ENCODE results near the gene ANO6. TPM values are rescaled to one million over a fixed set of nuclear protein-coding genes. Genes with fewer than 3 reads are reported as not detected.
"Not testable (repeated sequence)": the region's sequence is repeated elsewhere in the genome, so short reads cannot be mapped to it uniquely, and the experiment has no call there.

The ANO6 gene
- total and polyA plus RNA-seq, 12 donors: 8.9 to 52.2 (median 40.9) TPM

DNA sequence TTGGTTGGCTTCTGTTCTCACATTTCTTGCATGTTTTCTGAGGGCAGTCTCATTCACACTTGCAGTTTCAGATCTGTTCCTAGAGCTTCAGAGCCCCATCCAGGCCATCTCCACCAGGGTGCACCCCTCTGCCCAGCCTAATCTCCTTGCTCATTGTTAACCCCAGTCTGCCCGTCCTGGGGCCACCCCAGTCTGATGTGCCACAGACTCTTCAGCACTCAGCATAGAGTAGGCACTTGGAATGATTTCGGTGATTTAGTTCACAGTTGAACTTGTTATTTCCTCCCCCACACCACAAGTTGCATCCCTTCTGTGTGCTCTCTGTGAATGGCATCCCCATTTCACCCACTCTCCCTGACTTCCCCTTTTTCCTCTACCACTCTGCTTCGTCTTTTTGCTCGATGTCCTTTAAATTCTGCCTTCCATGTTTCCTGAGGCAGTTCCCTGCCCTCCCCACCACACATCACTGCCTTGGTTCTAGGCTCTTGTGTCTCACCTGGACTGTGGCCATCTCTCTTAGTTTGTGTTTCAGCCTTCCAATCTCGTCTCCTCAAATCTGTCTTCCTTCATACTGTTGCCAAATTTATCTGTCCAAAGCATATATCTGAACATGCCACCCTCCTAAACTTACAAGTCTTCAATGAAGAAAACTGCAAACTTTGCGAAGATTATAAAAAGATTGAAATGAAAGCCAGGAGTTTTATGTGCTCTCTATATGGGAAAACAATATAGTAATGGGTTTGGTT lies 41.5 kb downstream of the ANO6 start:
- Histone ChIP-seq H3K4me1 (peaks cover 0 to 63% (median 45%) of the 10 kb centered on the region in 9 donors), H3K36me3 (no peaks in the 10 kb centered on the region), H3K27ac (no peak overlapping the region), H3K4me3 (no peak overlapping the region), H3K9me3 (no peaks in the 10 kb centered on the region), H3K27me3 (no peaks in the 10 kb centered on the region)
- ATAC-seq: peak in 4 of 8 donors; percentile 22 to 37 (median 34)
- 70 to 78% methylated on average over 6 of the region's 6 CpGs for WGBS, 2 donors
- intact Hi-C loops (cut with DNase I): loop anchor here in 1 of 10 donors (5.0 kb wide), 1 partner anchor 40 kb away; the partner anchor contains the start of gene ANO6
- no peak for TF ChIP-seq CTCF (IDR thresholded peaks at IDR 0.05)
- DNase-seq: no peak

DNA sequence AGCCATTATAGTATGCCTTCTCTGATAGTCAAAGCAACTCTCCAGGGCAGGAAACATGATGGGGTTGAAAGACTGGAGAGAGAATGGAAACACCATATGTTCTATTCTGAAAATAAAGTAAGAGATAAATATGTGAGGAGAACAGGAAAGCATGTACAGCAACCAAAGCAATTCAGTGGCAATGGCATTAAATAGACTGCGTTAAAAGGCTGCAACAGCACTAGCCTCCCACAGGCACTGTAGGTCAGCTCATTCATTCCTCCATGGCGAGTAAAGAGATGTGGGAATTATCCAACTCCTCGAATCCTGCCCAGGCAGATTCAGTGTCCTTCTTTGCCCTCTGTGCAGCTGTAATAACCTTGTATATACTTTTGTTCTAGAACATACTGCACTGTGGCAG lies 43.8 kb downstream of the ANO6 start:
- WGBS, 2 donors: 31 to 47% methylated on average over 3 of the region's 3 CpGs
- Histone ChIP-seq H3K4me3 (no peak overlapping the region), H3K9me3 (no peaks in the 10 kb centered on the region), H3K4me1 (peaks cover 0 to 73% (median 55%) of the 10 kb centered on the region in 9 donors), H3K27ac (peak overlapping the region in 4 of 10 donors; percentile 11 to 51 (median 40)), H3K36me3 (no peaks in the 10 kb centered on the region), H3K27me3 (no peaks in the 10 kb centered on the region)
- intact Hi-C loops (cut with DNase I): loop anchor here in 2 of 10 donors (5.0 kb wide), 1 partner anchor 42 kb away; the partner anchor contains the start of gene ANO6 (in 2 of the 2)
- no peak for TF ChIP-seq CTCF (IDR thresholded peaks at IDR 0.05)
- DNase-seq (no peak), ATAC-seq (peak in 5 of 8 donors; percentile 14 to 40 (median 16))

GRCh38 chr12:45260104-45260815 lies 44.4 kb downstream of the ANO6 start:
- no peak for TF ChIP-seq CTCF (IDR thresholded peaks at IDR 0.05)
- intact Hi-C loops (cut with DNase I): loop anchor here in 1 of 10 donors (5.0 kb wide), 1 partner anchor 43 kb away; the partner anchor contains the start of gene ANO6
- peak overlapping the region in 5 of 10 donors; percentile 11 to 51 (median 30) for H3K27ac ChIP-seq
- H3K36me3 ChIP-seq: no peaks in the 10 kb centered on the region
- H3K4me3 ChIP-seq: no peak overlapping the region
- ATAC-seq (peak in 7 of 8 donors; percentile 11 to 71 (median 32)), DNase-seq (no peak)
- no peaks in the 10 kb centered on the region for H3K9me3 ChIP-seq
- H3K27me3 ChIP-seq: no peaks in the 10 kb centered on the region
- peaks cover 0 to 78% (median 54%) of the 10 kb centered on the region in 9 donors for H3K4me1 ChIP-seq
- 71 to 72% methylated on average over 5 of the region's 5 CpGs for WGBS, 2 donors

DNA sequence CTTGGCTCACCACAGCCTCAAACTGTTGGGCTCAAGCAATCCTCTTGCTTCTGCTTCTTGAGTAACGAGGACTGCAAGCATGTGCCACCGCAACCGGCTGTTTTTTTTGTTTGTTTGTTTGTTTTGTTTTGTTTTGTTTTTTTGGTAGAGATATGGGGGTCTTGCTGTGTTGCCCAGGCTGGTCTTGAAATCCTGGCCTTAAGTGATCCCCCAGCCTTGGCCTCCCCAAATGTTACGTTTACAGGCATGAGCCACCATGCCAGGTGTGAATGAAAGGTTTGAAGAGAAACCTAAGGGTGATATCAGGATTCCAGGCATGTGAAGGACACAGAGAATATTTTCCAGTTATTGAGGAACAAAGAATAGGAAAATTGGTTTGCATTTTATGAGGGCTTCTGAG lies 45.0 kb downstream of the ANO6 start:
- Histone ChIP-seq H3K9me3 (no peaks in the 10 kb centered on the region), H3K27ac (peak overlapping the region in 2 of 10 donors; percentile 11 to 51), H3K4me3 (no peak overlapping the region), H3K27me3 (no peaks in the 10 kb centered on the region), H3K4me1 (peaks cover 0 to 84% (median 54%) of the 10 kb centered on the region in 9 donors), H3K36me3 (no peaks in the 10 kb centered on the region)
- WGBS, 2 donors: 95 to 99% methylated on average over 4 of the region's 4 CpGs
- ATAC-seq (no peak), DNase-seq (no peak)
- no peak for TF ChIP-seq CTCF (IDR thresholded peaks at IDR 0.05)
- intact Hi-C loops (cut with DNase I): loop anchor here in 1 of 10 donors (5.0 kb wide), 1 partner anchor 44 kb away; the partner anchor contains the start of gene ANO6

DNA sequence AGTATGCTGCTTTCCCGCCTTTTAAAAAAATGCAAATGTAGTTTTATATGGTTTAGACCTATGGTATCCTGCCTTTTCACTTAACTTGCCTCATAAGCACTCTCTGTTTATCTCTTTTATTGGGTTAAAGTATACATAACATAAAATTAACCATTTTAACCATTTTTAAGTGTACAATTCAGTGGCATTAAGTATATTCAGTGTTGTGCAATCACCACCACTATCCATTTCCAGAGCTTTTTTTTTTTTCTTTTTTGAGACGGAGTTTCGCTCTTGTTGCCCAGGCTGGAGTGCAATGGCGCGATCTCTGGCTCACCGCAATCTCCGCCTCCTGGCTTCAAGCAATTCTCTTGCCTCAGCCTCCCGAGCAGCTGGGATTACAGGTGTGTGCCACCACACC lies 46.3 kb downstream of the ANO6 start:
- not testable (repeated sequence) for H3K4me3 ChIP-seq, DNase-seq, ATAC-seq, H3K27me3 ChIP-seq, H3K9me3 ChIP-seq, H3K27ac ChIP-seq, H3K36me3 ChIP-seq
- H3K4me1 ChIP-seq: peaks cover 0 to 80% (median 48%) of the 10 kb centered on the region in 9 donors
- 97 to 98% methylated on average over 8 of the region's 8 CpGs for WGBS, 2 donors
- intact Hi-C loops (cut with DNase I): loop anchor here in 1 of 10 donors (5.0 kb wide), 1 partner anchor 45 kb away; the partner anchor contains the start of gene ANO6

Data from heart right ventricle (tissue), 16 donors.